ENCODE results near the gene MANBA.

DNA sequence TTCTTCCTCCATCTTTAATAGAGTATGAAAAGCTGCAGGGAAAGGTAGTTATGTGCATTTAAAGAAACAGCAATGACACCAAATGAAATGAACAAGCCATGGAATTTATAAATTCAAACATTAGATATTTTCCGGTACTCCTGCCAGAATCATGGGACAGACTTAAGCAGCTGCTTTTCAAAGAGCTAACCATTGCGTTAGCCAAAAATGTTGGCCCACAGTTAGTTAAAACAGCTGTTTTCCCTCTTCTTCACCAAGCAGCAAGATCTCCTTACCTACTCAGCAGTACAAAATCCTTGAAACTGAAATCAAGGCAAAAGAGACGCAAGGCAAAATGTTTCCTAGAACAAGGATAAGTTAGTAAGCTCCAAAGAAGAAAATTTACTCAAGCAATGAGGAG, 64.0 kb downstream of the MANBA start:
- TF ChIP-seq, protein P1, sequence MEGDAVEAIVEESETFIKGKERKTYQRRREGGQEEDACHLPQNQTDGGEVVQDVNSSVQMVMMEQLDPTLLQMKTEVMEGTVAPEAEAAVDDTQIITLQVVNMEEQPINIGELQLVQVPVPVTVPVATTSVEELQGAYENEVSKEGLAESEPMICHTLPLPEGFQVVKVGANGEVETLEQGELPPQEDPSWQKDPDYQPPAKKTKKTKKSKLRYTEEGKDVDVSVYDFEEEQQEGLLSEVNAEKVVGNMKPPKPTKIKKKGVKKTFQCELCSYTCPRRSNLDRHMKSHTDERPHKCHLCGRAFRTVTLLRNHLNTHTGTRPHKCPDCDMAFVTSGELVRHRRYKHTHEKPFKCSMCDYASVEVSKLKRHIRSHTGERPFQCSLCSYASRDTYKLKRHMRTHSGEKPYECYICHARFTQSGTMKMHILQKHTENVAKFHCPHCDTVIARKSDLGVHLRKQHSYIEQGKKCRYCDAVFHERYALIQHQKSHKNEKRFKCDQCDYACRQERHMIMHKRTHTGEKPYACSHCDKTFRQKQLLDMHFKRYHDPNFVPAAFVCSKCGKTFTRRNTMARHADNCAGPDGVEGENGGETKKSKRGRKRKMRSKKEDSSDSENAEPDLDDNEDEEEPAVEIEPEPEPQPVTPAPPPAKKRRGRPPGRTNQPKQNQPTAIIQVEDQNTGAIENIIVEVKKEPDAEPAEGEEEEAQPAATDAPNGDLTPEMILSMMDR (IDR thresholded peaks at IDR 0.05) = no peak
- TF ChIP-seq POLR2A (IDR thresholded peaks at IDR 0.05) = no peak
